Measurements from ENCODE around the gene MTA1.

MTA1 gene

DNA sequence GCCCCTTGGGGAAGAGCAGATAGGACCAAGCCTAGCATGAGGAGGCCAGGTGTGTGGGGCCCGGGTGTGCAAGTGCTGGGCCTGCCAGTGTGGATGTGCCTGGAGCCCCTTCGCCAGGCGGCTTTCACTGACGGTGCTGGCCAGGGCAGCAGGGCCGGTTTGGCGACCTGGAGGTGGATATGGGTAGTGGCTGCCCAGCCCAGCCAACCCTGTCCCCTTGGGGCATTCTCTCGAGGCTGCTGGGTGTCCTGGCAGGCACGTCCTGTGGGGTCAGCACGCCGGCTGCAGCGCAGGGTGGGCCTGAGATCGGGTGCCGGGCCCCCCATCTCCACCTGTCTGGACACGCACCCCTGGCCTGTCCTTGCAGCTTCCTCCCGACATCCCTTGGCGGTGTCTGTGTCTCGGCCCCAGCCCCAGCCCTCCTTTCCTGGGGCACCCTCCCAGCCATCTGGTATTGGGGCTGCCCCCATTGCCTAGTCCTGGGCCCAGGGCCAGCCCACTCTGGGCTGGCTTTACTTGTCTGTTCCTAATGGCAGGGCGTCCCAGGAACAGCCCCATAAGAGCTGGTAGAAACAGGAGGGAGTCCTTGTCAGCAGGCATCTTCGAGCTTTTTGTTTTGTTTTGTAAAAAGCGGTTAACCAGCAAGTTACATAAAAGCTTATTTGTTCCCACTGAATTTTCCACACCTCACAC lies 47.8 kb downstream of the MTA1 start:
- no peak for DNase-seq

DNA sequence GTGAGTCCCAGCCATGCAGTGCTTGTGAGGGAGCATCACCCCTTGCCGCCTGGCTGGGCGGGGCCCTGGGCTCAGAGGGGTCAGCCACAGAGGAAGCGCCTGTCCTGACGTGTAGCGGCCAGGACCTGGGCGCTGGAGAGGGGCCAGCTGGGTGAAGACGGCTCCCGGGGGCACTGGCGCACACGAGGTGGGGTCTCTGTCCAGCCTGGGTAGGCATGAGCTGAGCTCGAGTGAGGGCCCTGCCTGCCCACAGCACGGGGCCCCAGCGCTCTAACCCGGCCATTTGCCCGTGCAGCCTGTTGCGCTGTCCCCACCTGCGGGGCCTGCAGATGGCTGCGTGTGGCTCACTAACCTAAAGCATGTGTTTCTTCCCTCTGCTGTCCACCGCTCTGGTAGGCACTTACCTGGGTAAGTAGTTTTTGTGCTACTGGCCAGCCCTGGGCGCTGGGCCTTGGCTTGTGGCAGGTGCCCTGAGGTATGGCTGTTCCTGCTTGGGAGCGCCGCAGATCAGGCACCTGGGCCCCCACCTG lies 48.4 kb downstream of the MTA1 start:
- no peak for DNase-seq

DNA sequence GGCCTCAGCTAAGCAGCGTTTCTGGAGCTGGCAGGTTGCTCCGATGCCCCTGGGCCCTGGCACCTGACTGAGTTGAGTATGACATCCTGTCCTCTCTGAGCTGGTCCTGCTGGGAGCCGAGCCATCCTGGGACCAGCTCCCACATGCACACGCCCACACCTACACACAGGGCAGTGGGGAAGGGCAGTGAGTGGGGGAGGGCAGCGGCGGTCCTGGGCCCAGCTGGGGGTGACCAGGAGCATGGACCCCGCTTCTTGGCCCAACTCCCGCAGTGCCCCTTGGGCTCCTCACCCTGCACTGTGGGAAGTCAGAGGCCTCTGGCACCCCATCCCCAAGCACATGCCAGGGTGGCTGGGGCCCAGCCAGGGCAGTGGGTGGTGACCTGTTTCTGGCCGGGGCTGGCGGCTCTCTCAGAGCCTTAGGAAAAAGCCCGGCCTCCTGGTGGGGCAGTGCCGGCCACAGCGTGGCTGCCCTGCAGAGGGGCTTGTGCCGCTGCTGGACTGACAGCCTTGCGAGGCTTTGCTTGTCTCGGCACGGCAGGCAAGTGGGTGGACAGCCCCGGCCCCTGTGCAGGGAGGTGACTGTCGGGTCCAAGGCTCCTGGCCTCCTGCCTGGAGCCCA lies 49.1 kb downstream of the MTA1 start:
- DNase-seq, result no peak

GRCh38 chr14:105469456-105470349 lies 50.1 kb downstream of the MTA1 start:
- DNase-seq, result no peak

GRCh38 chr14:105470350-105471296 lies 51.0 kb downstream of the MTA1 start:
- no peak for DNase-seq

DNA sequence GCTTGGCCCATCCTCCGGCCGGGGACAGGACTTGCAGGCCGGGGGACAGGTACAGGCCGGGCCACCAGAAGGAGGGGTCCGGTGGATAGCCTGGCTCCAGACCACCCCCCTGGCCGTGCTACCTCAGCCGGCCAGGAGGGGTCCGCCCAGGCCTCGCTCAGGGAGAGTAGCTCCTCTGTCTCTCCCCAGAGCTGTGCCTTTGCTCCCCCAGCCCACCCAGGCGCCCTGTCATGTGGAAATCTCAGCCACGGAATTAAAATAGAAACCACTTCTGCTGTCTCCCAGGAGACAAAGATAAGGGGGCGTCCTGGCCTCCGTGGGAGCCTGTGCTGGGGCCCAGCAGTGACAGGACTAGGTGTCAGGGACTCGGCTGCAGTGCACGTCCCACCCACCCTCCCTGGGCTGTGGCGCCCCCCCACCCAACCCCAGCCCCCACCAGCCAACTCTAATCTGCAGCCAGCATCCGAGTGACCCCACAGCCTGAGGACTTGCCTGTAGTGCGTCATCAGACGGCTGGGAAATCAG lies 51.7 kb downstream of the MTA1 start:
- DNase-seq, result no peak

GRCh38 chr14:105471823-105472485 lies 52.3 kb downstream of the MTA1 start:
- no peak for DNase-seq

DNA sequence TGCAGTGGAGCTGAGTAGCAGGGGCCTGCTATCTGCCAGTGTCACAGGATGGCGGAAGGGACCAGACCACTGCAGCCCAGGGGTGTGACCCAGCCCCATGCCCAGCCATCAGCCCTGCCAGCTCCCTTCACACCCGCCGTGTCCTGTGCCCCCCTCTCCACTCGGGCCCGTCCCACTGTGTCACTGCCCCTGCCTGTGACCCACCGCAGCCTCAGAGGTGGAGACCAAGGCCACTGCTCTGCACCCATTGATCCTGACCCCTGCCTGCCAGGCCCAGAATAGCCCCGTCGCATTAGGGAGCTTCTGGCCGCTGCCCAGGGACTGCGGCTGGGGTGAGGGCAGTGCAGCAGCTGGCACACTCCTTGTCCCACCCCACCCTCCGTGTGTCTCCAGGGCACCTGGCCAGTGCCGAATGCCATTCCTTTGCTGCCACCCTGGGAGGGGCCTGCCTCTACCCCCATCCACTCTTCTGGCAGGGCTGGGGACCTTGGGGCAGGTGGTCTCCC lies 52.9 kb downstream of the MTA1 start:
- DNase-seq, result no peak

DNA sequence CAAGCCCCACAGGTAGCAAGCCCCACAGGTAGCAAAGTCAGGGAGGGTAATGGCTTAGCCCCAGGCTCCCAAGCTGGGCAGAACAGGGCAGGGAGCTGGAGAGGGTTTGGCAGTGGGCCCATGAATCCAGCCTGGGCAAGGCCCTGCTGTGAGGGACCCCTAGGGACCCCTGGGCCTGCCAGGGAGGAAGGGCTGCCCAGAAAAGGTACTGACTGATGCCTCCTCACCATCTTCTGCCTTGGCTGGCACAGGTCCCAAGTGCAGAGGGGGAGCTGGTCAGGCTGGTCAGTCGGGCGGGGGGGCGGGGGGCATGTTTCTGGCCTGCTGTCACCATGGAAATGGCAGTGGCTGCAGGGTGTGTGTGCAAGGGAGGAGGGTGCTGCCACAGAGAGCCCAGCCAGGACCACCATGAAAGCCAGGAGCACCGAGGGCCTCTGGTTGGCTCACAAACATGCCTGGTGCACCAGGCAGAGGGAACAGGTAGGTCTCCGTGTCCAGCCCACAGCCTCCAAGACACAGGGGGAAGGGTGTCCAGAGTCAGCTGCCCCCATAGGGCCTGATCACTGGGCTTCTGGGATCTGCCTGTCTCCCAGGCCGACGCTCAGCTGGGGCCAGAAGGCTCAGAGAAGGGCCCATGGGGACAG lies 53.5 kb downstream of the MTA1 start:
- no peak for DNase-seq

GRCh38 chr14:105473677-105474482 lies 54.3 kb downstream of the MTA1 start:
- no peak for DNase-seq

DNA sequence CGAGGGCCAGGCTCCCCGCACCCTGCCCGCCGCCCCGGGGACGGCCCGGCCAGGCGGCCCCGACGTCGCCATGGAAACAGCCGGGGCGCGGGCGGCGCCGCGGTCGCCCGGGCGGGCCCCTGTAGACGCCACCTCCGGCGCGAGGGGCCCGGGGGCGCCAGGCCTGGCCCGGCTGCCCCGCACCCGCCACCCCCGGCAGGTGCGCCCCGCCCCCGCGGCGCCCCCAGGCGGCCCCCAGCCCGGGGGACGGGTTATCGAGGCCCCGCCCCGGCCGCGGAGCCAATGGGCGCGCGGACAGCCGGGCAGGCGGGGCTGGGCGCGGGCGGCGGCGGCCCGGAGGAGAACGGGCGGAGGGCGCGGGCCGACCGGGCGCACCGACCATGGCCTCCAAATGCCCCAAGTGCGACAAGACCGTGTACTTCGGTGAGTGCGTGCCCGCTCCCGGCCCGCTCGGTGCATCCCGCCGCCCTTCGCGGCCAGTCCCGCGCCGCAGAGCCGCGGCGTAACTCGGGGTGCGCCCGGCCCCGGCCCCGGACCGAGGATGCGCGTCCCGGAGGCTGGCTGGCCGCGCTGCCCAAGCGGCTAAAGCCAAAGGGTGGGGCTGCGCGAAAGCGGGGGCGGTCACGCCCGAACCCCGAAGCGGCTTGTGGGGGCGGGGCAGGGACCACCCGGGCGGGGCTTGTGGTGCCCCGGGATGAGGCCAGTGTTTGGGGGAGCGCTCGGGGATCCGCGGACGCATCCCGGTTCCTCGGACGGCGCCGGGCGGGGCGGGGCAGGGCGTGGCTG lies 55.0 kb downstream of the MTA1 start, which contains the start of gene CRIP2:
CRIP2 (plus strand) TSS at position 339 of the 786 bp plus-strand sequence; CDS start at position 381, 42 bp downstream.
- no peak for DNase-seq

DNA sequence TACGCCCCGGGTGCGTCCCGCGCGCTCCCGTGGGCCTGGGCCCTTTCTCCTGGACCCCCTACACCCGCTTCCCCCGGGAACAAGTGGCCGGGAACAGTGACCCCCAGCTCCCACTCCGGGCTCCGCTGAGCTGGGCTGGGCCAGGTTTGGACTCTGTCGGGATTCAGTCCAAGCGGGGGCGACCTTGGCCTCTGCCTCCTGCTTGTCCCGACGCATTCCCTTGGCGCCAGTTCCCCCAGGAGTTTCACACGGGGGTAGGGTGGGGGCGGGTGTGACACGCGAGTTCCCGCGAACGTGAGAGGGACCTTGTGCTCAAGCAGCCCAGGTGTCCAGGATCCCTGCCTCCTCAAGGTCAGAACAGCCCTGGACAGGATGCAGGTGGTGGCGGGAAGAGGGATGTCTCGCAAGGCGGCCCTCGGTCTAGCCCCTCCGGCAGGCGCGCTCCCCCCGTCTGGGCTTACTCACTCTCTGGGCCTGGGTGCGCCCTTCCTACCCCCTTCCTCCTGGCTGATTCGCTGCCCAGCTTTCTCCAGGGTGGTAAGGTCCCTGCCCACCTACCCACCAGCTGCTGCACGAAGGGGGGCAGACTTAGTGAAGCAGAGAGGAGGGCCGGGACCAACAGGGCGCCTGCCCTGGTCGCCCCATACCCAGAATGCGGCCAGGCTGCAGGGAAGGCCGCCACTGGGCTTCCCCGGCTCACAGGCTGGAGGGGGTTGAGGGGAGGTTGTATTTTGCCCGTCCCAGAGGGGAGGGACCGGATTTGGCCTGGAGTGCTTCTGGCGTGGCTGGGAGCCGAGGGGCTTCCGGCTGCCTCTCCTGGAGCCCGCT lies 55.9 kb downstream of the MTA1 start:
- DNase-seq, result no peak

- DNase-seq, result no peak
These were observed 56.6 kb downstream of the MTA1 start for GRCh38 chr14:105476097-105476830.

DNA sequence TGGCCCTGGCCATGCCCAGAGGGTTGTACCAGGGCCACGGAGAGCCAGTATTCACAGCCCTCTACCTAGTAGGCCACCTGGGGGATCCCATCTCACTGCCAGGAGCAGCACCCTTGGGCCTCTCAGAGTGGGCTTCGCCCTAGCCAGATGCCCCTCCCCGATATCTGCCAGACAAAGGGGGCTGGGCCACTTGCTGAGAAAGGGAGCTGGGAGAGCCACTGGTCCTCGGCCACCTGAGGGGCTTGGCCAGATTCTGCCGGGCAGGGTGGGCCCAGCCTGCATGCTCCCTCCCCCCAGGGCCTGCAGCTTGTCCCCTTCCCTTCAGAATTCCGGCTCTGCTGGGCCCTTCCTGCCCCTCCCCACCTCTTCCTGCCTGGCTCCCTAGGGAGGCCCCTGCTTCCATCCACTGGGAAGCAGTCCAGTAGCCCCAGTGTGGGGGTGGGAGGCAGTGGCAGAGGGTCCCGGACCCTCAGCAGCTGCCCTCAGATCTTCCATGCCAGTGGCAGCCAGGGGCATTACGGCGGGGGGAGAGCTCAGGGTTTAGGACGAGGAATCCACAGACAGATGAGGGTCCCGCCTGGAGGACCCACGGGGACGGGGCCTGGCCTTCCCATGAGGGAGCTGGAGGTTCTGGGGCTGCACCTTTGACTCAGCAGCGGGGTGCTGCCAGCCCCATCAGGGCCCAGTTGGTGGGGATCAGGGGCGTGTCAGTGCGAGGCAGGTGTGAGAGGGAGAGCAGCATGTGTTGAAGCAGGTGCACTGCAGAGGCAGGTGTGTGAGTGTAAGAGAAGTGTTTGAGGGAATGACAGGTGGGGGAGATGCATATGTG lies 57.4 kb downstream of the MTA1 start:
- no peak for DNase-seq

DNA sequence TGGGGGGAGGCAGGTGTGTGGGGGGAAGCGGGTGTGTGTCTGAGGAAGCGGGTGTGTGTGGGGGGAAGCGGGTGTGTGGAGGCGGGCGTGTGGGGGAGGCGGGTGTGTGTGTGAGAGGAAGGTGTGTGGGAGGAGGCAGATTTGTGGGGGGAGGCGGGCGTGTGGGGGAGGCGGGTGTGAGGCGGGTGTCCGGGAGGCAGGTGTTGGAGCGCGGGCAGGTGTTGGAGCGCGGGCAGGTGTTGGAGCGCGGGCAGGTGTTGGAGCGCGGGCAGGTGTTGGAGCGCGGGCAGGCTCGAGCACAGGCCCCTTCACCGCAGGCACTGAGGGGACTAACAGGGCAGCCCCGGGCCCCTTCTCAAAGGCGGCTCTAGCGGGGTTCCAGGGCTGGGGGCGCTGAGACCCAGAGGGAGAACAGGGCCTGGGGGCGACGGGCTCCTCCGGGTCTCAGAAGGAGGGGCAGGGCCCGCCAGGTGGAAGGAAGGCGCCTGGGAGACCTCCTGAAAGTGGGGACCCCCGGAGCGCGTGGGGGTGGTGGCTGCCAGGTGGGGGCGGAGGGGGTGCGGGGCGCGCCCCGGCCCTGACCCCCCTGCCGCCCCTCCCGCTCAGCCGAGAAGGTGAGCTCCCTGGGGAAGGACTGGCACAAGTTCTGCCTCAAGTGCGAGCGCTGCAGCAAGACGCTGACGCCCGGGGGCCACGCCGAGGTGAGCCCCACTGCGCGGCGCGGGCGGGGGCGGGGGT lies 58.2 kb downstream of the MTA1 start:
- DNase-seq, result no peak

Measured in NCI-H187 treated with DMSO at 0.1 percent for 48 hours (cell line).